Measurements from ENCODE around the gene SMARCD3. TPM values are rescaled to one million over a fixed set of nuclear protein-coding genes. Genes with fewer than 3 reads are reported as not detected.

SMARCD3 gene
- total RNA-seq, 1 donor from 2014 or later, result 6.7 TPM

DNA sequence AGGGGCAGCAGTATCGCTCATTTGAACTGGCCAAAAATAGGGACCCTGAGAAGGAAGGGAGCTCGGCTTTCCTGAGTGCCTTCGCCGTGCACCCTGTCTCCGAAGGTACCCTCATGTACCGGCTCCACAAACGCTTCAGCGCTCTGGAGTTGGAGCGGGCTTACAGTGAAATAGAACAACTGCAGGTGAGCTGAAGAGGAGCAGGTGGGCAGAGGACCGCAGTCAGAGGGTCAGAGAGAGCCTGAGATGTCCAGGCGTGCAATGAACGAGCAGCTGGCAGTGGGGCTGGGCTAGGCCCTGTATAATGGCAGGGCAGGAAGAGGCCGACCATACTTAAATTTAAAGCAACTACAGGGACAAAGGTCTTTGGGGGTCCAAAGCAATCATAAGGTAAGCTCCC, 12.1 kb downstream of the SMARCD3 start:
- ATAC-seq, result no peak

DNA sequence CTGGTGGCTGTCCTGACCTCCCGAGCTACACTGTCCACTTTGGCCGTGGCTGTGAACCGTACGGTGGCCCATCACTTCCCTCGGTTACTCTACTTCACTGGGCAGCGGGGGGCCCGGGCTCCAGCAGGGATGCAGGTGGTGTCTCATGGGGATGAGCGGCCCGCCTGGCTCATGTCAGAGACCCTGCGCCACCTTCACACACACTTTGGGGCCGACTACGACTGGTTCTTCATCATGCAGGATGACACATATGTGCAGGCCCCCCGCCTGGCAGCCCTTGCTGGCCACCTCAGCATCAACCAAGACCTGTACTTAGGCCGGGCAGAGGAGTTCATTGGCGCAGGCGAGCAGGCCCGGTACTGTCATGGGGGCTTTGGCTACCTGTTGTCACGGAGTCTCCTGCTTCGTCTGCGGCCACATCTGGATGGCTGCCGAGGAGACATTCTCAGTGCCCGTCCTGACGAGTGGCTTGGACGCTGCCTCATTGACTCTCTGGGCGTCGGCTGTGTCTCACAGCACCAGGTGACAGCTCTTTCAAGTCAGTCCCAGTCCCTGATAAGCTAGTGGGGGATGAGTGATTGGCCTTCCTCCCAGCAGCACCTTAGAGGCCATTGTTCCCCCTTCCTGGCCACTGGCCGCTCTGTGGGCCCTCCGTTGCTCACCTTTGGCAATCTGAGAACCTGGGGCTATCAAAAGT, 13.3 kb downstream of the SMARCD3 start:
- no peak for ATAC-seq

DNA sequence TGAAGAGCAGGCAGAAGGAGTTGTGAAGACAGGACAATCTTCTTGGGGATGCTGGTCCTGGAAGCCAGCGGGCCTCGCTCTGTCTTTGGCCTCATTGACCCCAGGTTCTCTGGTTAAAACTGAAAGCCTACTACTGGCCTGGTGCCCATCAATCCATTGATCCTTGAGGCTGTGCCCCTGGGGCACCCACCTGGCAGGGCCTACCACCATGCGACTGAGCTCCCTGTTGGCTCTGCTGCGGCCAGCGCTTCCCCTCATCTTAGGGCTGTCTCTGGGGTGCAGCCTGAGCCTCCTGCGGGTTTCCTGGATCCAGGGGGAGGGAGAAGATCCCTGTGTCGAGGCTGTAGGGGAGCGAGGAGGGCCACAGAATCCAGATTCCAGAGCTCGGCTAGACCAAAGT, 14.7 kb downstream of the SMARCD3 start:
- no peak for ATAC-seq

DNA sequence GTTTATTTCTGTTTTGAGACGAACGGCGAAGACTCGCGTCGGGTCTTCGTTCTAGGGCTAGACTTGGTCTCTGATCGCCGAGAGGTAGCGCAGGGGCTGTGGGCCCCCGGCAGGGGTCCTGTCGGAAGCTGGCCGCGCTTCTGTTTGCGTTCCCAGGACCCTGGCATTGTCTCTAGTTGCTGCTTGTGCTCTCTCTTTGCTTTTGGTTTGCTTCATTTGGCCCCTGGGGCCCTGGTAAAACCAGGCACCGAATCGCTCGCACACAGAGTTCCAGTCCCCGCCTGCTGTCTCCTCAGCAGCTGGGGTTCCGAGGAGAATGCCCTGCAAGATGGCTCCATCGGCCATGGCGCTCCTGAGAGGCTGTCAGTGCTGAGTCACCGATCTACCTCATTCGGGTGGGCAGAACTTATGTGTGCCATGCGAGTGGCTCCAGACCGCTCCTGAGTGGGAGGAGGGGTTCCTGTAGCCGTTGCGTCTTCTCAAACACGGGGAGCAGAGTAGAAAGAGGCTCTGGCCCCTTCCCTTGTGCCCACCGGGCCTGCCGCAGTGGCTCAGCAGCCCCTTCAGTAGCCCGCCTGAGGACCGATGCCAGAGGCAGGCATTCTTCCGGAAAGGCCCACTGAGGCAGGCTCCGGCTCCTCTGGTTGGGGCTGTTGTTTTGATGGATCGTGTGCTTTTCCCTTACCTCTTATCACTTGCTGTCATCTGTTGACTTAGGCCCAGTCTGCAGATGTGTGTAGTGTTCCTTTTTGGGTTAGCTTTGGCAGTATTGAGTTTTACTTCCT, 15.4 kb downstream of the SMARCD3 start:
- peak; percentile 62 for ATAC-seq

DNA sequence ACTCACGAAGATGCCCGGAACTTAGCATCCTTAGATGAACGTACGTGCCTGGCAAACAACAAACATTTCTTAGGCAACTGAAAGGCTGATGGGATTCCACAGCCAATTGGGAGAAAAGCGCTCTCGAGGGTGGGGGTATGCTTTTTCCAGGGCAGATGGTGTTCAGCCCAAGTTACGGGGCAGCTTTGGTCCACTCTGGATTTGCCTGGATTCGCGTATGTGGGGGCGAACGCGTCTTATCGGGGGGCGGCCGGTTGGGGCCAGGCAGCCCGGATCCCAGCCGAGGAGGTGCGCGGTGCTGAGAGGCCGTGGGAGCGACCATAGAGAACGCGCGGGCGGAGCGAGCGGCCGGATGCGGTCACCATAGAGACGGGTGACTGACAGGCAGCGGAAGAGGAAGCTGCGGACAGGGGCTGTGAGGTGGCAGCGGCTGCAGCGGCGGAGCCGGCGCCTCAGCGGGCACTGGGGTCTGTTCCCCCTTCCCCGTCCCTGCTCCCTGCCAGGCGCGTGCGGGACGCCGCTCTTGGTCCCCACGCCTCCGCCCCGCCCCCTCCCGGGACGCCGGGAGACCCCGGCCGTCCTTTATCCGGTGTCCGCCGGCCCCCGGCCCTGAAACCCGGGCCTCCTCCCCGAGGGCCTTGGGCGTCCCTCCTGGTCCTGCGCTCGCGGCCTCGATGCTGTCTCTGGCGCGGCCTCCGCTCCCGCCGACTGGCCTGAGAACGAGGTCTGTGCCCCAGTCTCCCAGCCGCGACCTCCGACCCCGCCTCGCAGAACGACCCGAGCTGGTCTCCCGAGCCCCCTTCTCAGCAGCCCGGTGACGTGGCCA, 16.2 kb downstream of the SMARCD3 start, which contains the start of gene CHPF2:
TSS of gene CHPF2 (plus strand) at position 393 of the 826 bp plus-strand sequence. CDS start 1,529 bp downstream, outside the sequence.
- peak; percentile 93 for ATAC-seq

DNA sequence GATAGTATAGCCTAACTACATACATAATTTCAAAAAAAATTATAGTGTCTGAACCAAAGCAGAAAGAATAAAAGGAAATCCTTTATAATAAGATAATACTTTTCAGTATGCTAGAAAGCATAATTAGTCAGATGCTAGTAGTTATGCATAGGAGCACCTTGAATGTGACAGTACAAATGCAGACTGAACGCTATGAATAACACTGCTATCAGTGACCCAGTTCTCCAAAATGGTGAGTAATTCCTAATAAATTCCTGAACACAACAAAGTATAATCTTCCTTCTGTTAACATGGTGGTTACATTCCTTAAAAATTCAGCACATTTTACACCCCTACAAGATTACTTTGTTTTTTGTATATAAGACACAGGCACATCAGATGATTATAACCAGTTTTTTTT, 17.4 kb downstream of the SMARCD3 start:
- ATAC-seq, result no peak

DNA sequence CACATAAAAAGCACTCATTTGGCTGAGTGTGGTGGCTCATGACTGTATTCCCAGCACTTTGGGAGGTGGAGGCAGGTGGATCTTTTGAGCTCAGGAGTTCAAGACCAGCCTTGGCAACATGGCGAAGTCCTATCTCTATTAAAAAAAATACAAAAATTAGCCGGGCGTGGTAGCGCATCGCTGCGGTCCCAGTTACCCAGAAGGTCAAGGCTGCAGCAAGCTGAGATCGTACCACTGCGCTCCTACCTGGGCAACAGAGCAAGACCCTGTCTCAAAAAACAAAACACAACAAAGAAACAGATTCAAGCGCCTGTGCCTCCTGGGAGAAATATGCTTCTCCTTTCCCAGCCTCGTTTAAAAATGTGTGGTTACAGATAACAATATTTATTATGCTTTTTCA, 19.2 kb downstream of the SMARCD3 start:
- no peak for ATAC-seq

DNA sequence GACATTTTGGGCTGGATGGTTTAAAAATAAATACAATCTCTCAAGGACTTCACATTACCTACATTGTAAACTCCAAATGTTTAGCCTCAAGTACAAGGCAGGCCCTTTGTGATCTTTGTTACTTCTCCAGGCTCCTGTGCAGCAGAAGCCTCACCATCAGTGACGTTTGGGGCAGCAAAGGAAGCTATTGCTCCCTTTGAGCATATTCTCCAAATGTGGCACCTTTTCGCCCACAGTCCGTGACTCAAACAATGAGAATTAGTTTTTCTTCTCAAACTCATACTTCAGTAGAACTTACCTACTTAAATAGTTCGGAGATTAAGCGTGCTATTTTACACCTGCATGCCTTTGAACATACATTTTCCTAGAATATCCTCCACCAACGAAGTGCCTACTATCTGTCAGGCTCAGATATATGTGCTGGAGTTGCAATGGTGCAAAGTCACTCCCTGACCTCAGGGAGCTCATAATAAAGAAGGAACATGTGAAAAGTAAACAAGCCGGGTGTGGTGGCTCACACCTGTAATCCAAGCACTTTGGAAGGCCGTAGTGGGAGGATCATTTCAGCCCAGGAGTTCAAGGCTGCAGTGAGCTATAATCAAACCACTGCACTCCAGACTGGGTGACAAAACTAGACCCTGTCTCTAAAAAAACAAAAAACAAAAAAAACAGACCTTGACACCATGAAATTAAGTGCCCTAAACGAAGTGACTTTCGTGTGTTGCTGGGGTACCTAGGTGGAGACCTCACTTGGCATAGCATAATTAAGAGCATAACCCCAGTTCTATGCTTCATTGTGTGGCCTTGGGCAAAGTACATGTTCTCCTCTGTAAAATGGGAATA, 20.2 kb downstream of the SMARCD3 start:
- no peak for ATAC-seq

DNA sequence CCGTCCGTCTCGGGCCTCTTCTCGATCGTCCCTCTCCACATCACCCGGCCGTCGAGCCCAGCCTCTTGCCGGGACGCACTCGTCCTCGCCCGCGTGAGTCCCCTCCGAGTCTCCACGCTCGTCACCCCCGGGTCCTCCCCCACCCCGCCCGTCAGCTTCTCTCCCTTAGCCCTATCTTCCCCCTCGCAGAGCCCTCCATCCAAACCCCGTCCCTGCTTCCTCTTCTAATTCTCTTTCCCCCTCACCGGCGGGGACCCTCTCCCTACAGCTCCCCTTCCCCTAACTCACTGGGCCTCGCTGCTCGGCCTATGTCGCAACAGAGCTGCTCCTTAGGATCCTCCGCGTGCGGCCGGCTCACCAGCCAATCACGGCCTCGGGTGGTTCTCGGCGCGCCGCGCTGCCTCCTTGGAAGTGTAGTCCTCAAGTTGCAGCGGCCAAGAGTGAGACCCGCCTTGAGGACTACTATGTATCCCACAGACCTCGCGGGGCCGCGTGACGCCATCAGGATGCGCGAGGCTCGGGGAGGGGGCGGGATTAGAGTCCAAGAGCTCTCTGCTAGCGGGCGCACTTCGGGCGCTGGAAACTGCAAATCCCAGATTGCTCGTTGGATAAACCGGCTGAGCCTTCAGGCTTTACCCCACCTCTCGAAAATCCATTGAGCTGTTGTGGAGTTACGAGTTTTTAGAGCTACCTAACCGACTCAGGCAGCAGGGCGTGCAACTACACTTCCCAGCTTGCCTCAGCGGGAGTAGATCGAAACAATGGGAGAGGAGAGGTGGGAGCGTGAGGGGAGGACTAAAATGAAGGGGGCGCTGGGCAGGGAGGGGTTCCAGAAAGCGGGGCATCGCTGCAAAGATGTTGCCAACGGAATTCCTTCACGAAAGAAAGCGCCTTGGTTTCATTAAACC, 21.4 kb downstream of the SMARCD3 start, which contains the start of gene ABCF2:
TSS of gene ABCF2 (minus strand) at position 331 of the 908 bp plus-strand sequence. CDS start 747 bp downstream, outside the sequence.
- peak; percentile 100 for ATAC-seq

DNA sequence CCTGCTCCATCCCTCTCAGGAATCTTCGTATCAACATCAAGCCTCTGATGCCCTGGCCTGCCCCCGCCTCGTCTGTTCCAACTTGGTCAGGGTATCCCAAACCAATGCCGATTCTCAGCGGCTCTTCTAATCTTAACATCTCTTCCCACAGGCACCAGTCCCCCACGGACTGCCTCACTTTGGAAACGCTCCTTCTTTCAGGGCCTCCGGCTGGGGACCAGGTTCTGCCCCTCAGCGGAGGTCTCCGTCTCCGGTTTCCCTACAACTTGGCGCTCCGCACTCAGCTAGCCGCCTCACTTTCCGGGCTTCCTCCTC, 22.0 kb downstream of the SMARCD3 start:
- ATAC-seq, result peak; percentile 7

DNA sequence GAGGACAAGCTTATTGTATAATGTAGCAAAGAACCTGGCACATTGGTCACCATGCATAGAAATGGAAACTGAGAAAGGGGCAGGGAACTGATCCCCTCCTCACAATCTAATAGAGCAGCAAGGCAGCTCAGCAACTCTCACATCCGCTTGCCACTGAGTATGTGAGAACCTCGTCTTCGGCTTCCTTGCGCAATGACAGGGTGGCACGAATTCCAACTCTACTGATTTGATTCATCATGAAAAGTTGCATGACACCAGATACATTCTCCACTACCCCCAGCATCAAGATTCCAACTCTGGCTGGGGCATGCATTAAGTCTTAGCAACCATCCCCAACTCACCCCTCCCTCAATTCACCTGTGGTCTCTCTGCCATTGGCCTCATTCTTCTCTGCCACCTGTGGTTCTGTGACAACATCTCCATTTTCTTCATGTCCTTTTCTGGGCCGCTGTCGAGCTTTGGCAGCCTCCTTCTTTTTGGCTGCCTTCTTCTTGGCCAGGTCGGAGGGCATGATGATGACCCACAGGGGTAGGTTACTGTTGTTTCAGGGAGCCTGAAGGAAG, 22.5 kb downstream of the SMARCD3 start:
- ATAC-seq, result no peak

DNA sequence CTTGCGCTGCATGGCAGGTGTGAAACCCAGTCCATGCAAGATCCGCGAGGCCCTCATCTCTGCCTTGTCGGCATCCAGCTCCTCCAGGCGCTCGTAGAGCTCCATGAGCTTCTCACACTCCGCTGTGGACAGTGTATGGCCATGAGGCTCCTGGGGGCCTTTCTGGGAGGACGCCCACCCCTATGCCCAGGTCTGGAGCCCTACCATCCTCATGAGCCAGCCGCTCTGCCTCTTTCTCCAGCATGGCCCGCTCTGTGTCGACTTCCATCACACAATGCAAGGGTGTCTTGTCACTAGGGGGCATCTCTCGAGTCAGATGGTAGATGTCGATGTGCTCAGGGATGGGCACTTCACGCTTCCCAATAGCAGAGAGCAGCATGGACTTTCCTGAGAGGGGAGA, 24.8 kb downstream of the SMARCD3 start:
- no peak for ATAC-seq

DNA sequence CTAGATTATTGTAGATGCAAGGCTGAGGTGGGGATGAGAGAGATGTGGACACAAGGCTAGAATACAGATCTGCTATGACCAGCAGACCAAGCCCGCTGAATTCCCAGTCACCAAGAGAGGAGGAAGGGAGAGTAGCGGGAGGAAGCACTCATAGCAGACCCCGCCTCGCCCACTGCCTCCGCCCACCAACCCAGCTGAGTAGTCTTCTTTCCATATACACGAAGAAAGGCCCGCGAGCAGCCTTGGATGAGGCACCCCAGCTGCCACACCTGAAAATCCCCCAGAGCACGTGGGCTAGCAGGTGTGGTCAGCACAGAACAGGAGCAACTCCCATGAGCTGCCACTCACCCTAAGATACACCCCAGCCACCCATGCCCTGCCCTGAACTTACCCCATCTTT, 30.3 kb downstream of the SMARCD3 start:
- peak; percentile 61 for ATAC-seq

DNA sequence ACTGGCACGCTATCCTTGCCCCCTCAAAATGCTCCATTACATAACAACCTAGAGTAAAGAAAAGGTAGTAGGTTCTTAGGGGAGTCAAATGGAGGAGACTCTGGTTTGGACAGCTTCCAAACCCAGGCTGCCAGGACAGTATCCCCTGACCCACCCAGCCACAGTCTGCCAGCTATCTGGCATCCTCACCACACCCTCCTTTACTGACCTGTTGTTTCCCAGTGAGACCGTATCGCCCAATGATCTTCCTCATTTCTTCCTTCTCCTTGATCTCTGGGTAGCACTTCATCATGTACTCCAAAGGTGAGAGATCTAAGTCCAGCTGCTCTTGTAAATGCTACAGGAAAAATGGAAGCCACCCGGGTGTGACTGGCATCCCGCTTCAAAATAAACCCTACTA, 33.1 kb downstream of the SMARCD3 start:
- ATAC-seq, result no peak

DNA sequence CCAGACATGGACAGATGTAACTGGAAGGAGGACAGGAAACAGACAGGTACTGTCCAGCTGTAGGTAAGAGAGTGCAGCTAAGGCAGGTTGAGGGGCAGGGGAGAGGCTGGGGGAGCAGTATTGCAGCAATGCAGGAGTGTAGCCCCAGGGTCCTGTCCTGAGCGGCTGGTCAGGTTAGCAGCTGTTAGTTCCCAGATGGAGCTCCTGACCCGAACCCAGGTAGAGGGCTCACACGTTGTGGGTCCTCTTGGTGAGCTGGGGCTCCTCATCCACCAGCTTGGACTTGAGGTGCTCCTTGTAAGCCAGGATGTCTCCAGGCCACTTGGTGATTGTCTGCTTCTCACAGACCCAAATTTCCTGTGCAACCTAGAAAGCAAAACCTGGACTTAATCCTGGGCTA, 34.7 kb downstream of the SMARCD3 start:
- no peak for ATAC-seq

DNA sequence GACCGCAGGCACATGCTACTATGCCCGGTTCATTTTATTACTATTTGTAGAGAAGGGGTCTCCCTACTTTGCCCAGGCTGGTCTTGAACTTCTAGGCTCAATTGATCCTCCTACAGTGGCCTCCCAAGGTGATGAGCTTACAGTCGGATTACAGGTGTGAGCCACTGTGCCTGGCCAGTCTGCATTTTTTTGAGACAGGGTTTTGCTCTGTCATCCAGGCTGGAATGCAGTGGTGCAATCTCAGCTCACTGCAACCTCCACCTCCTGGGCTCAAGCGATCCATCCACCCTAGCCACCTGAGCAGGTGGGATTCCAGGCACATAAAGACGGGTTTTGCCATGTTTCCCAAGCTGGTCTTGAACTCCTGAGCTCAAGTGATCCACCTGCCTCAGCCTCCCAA, 35.9 kb downstream of the SMARCD3 start:
- no peak for ATAC-seq

DNA sequence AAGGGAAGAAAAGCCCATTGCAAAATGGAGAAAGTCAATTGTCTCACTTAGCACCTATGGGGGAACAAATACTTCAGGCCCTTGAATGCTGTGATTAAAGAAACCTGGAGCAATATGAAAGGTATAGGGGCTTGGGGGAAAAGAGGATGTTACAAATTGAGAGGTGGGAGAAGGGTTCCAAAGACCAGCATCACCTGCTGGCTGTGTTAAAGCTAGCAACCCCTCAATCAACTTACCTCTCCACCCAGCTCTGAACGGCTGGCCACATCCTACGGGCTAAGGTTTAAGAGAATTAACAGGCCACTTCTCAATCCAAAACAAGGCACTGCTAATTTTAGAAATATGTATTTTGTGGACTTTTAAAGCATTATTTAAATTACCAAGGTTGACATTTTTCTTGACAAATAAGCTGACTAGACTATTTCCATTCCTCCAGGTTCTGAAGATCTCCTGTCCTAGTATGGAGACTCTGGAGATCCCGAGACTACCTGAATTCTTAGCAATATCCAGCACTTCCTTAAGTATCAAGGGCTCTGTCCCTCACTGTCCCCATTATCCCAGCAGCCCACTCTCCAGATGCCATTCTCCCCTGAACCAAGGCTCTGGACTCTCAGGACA, 37.2 kb downstream of the SMARCD3 start:
- no peak for ATAC-seq

DNA sequence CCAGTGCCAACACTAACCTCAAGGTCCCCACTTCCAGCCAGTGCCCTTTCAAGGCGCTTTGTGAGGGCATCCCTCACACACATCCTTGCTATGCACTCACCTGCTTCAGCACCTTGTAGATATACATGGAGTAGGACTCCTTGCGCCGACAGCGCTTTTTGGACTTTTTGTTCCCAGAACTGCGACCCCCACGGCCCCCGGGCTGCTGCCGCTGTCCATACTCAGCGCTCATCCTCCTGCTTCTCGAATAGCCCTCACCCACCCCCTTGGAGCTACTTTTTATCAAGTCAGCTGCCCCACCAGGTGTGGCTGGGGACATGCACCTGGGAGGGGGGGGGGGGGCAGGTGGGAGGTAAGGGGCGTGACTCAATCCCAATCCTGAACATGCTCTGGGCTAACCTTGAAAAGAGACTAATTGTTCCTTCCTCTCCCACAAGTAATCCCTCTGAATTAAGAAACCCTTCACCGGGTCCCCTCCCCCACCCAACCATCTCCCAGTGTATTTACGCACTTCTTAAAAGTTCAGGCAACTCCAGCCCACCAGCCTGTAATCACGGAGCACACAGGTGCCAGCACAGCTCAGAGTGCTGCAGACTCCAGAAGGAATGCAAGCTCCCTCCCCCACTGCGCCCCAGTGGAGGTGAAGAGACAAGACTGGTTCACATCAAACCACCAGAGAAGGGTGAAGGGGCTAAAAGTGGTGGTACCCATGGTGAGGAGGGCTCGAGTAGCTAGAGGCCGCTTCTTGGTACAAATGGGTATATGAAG, 38.2 kb downstream of the SMARCD3 start, which contains the start of gene H2BK1:
TSS of gene H2BK1 (minus strand) at position 402 of the 768 bp plus-strand sequence. CDS start at position 232, 170 bp downstream.
- ATAC-seq, result no peak

DNA sequence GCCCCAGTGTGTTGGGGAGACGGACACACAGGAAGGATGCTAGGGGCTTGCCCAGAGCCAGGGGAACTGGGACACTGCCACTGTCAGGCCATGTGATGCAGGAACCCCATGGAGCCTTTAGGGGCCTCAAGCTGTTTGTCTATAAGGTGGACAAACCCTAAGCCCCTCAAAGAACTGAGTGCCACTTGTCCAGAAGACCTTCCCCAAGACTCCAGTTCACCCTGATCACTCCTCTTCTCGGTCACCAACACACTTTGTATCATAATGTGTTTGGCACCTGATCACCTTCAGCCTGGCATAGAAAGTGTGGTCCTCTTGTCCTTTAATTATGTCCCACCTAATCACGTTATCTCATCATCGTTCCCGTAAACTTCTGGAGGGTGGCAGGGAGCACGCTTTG, 38.9 kb downstream of the SMARCD3 start:
- no peak for ATAC-seq
